AG09309 (cell line): ENCODE measurements around the gene CDIPT.
A peak's percentile ranks its signal among the peaks of the same experiment; 100 is the strongest.

Experiments
- DNase-seq: peaks from one replicate; pipeline ENCODE4 v3.0.0-alpha.2; 2010; ENCODE audit warnings: low read depth
- H3K4me3 ChIP-seq: 2 replicates; pipeline ENCODE4 v1.5.1; 2011; ENCODE audit warnings: mild to moderate bottlenecking, low read depth, low read length, moderate library complexity; ENCODE audit not compliant: control insufficient read depth
- CTCF ChIP-seq: IDR thresholded peaks from 2 replicates; pipeline ENCODE4 v1.5.1; 2011; ENCODE audit warnings: mild to moderate bottlenecking, low read depth, low read length, inconsistent platforms; ENCODE audit not compliant: insufficient read depth, control insufficient read depth; ENCODE audit errors: missing control alignments

The CDIPT gene

GRCh38 chr16:29883987-29884386 lies 21.0 kb upstream of the CDIPT start:
- no peak for TF ChIP-seq CTCF
- H3K4me3 ChIP-seq = no peak overlapping the region
- no peak for DNase-seq

GRCh38 chr16:29881050-29881449 lies 18.0 kb upstream of the CDIPT start:
- no peak for DNase-seq
- no peak for TF ChIP-seq CTCF

GRCh38 chr16:29878172-29878571 lies 15.1 kb upstream of the CDIPT start:
- no peak for DNase-seq
- no peak overlapping the region for H3K4me3 ChIP-seq
- no peak for TF ChIP-seq CTCF

More at GRCh38 chr16:29881050-29881449, 18.0 kb upstream of the CDIPT start:
- H3K4me3 ChIP-seq = no peak overlapping the region

- H3K4me3 ChIP-seq = no peak overlapping the region
- no peak for TF ChIP-seq CTCF
Observed at GRCh38 chr16:29877266-29877961, 14.4 kb upstream of the CDIPT start.

GRCh38 chr16:29876594-29877249 lies 13.7 kb upstream of the CDIPT start:
- no peak for DNase-seq
- no peak for TF ChIP-seq CTCF
- H3K4me3 ChIP-seq = peak overlapping the region; percentile 21

More at GRCh38 chr16:29877266-29877961, 14.4 kb upstream of the CDIPT start:
- no peak for DNase-seq

- peak overlapping the region; percentile 21 for H3K4me3 ChIP-seq
- DNase-seq = no peak
- TF ChIP-seq CTCF = no peak
Observed at GRCh38 chr16:29876217-29876593, 13.2 kb upstream of the CDIPT start.
